ENCODE data around the gene KIAA1143.

Gene KIAA1143

GRCh38 chr3:44761424-44762169 is at the start of gene KIAA1143, which contains the start of gene KIF15:
Gene KIAA1143, minus strand, starts transcription at chr3:44761619. Its CDS starts 17 bp downstream, at chr3:44761602.
Gene KIF15, plus strand, starts transcription at chr3:44761794. Its CDS starts 72 bp downstream, at chr3:44761866.
- DNase-seq, result peak; percentile 94

DNA sequence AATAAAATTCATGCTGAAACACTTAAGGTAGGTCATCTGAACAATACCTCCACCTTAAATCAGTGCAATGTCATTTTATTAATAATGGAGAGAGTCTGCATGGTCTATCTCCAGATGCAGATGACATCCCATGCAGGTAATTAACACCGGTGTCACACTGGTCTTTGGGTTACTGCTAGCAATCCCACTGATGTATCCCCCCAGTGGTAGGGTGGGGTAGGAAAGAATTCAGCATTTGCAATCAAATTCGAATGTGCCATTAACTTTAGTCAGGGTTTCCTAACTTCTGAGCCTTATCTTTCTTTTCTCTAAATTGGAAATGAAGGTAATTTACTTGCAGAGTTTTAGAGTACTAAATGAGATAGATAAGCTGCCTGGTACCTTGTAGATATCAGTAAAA is 44.5 kb upstream of the KIAA1143 start:
- DNase-seq, result no peak

- DNase-seq, result no peak
These were observed 41.9 kb upstream of the KIAA1143 start for GRCh38 chr3:44803298-44803697.

DNA sequence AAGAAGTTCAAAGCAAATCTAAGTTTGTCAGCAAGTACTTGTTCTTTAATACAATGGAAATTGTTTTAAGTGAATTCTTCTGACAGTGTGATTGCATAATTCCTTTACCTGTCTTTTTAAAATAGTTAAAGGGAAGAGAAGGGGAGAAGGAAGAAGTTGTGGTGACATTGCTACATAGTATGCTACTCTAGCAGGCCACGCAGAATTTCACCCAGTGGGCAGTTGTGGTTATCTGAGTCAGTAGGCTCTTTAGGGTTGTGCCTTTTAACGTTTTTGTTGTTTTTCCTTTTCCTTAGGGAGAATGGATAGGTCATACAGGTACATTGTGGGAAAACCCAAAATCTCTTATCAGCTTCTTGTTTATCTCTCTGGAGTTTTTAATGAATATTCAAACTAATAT is 40.6 kb upstream of the KIAA1143 start:
- DNase-seq, result no peak

DNA sequence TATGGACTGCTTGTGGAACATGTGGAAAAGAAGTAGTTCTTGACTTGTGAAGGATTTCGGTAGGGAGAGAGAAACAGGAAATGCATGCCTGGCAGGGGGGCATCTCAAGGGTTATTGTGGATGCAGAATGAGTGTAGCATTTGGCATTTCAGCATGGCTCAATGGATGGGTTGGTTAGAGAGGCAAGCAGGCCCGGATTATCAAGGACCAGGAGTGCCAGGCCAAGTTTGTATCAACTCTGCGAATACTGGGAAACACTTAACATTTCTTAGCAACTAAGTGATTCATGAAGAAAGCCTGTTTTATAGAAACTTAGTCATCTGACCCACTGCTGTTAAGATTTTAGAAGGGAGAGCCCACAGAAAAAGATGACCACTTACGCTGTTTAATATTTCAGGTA is 33.8 kb upstream of the KIAA1143 start:
- no peak for DNase-seq

- no peak for DNase-seq
These were observed 21.5 kb upstream of the KIAA1143 start for GRCh38 chr3:44782891-44783290.

DNA sequence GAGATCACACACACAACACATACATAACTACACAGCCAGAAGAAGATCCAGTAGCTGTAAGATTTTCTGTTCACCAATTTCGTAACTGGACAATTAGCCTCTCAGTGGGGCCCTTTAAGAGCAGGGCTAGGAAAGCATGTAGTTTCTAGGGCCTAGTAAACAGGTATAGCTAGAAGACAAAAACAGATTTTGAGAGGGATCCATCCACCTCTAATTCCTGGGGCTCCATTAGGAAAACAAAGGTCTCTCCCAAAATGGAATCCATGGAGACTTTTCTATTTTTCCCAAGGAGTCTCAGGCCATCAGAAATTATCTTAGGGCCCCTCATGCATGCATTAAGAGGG is 10.7 kb upstream of the KIAA1143 start:
- DNase-seq, result no peak

DNA sequence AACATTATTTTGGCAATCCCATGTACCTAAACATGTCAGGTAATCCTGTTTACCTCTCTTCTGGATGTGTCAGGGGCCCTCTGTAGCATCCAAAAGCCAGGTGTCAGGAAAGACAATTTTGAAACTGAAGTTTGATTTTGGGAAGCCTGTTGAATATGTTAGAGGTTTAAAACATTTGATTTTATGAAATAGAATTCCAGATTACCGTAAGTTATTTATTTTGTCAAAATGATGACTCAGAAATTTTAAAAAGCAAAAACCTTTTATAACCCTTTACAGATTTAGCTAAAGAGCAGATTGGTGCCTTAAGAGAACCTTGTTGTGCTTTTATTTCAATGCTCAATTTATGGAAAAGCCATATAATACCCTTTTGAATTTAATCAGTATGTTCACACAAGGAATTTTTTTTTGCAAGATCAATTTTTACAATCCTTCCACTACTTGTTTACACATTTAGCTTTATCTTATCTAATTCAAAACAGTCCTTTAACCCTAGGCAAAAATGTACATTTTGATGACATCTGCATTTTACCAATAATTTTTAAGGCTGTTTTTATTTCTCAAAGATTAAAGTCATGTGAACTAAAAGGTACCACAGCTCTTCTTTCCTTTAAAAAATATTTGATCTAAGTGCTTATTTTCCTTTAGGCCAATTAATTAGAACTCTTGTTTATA is 10.1 kb upstream of the KIAA1143 start:
- DNase-seq, result no peak

DNA sequence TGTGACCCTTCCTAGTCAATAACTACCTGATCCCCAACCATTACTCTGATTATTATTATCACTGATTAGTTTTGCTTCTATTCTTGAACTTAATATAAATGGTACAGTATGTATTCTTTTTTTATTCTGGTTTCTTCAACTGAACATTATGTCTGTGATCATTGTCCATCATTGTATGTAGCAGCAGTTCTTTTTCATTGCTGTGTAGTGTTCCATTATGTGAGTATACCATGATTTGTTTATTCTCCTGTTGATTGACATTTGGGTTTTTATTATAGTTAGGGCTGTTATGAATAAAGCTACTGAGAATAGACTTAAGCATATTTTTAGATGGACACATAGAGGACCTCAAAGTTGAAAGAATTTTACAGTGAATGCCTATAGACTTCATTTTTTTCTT is 2.8 kb upstream of the KIAA1143 start:
- no peak for DNase-seq

- DNase-seq, result no peak
These were observed 1.3 kb upstream of the KIAA1143 start for GRCh38 chr3:44762690-44763089.

DNA sequence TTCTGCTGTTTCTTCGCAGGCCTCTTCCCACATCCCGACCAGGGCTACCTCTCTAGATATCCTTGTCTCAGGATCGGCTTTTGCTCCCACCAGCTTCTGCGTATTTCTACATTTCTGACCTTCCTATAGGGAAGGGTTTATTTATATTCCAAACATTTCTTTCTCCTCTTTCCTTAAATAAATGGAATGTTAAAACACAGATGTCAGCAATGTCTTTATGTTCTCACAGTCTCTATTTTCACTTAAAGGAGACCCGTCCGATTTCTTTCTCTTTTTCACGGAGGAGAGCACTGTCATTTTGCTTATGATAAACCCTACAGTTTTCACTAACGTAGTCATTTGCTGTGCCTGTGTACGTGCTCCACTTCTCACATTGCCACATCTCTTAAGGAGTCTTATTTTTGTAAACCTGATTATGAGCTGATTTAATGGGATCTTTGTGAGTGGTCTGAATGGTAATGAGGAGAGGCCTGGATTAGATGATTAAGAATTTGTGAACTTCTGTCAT is 805 bp upstream of the KIAA1143 start:
- DNase-seq, result no peak

GRCh38 chr3:44761101-44761423 is 357 bp downstream of the KIAA1143 start:
- DNase-seq, result no peak

DNA sequence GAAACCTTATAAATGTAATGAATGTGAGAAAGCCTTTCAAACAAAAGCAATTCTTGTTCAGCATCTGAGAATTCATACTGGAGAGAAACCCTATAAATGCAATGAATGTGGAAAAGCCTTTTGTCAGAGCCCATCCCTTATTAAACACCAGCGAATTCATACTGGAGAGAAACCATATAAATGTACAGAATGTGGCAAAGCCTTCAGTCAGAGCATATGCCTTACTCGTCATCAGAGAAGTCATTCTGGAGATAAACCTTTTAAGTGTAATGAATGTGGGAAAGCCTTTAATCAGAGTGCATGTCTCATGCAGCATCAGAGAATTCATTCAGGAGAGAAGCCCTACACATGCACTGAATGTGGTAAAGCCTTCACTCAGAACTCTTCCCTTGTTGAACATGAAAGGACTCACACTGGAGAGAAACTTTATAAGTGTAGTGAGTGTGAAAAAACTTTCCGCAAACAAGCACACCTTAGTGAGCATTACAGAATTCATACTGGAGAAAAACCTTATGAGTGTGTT is 26.7 kb downstream of the KIAA1143 start:
- no peak for DNase-seq

GRCh38 chr3:44729384-44729910 is 32.0 kb downstream of the KIAA1143 start, which contains the start of gene ZNF501:
Gene ZNF501, plus strand, starts transcription at chr3:44729635. Its CDS starts 4,787 bp downstream, at chr3:44734422.
- peak; percentile 91 for DNase-seq

GRCh38 chr3:44722103-44722401 is 39.4 kb downstream of the KIAA1143 start:
- no peak for DNase-seq

DNA sequence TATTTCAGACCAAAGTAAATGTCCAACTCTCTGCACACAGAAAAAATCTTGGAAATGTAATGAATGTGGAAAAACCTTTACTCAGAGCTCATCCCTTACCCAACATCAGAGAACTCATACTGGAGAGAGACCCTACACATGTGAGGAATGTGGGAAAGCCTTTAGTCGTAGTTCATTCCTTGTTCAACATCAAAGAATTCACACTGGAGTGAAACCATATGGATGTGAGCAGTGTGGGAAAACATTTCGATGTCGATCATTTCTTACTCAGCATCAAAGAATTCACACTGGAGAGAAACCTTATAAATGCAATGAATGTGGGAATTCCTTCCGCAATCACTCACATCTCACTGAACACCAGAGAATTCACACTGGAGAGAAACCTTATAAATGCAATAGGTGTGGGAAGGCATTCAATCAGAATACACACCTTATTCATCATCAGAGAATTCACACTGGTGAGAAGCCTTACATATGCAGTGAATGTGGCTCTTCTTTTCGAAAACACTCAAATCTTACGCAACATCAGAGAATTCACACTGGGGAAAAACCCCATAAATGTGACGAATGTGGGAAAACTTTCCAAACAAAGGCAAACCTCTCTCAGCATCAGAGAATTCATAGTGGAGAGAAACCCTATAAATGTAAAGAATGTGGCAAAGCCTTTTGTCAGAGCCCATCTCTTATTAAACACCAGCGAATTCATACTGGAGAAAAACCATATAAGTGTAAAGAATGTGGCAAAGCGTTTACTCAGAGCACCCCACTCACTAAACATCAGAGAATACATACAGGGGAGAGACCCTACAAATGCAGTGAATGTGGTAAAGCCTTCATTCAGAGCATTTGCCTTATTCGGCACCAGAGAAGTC is 40.0 kb downstream of the KIAA1143 start:
- no peak for DNase-seq

DNA sequence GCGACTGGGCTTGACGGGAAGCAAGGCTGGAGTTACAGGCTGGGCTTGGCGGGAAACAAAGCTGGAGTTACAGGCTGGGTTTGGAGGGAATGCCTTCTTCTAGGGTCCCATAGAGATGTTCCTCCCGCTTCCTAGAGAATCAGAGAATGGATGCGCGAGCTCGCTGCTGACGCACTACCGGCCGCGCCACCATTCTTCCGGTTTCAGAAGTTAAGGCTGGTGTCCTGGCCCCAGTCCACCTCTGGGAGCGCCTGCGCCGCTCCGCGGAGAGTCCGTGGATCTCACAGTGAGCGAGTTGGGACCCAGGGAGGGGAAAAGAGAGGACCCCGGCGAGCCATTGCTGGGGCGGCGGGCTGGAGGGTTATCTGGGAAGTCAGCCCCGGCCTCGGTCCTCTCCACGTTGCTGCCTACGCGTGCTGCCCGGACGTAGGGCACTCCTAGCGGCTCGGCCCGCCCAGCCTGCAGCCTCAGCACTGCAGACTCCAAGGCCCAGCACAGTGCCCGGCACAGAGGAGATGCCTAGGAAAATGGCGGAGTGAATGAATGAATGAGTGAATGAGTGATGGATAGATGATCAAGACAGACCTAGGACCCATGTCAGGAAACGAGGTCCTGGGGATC is 48.9 kb downstream of the KIAA1143 start, which contains the start of gene ZNF502:
Gene ZNF502 (plus strand): TSS at position 206 of the 621 bp plus-strand sequence. CDS start 7,602 bp downstream, outside the sequence.
- DNase-seq, result peak; percentile 90
